Endothelial cell of umbilical vein (primary cell): Measurements from ENCODE around the gene PERCC1. TPM values are rescaled to one million over a fixed set of nuclear protein-coding genes. Genes with fewer than 3 reads are reported as not detected.

Source experiments
- Bru-seq: library from RNA; stranded (reverse); fragments of 400-500 nt; gene quantifications from one replicate; lab custom pipeline; 2021; lab: Mats Ljungman, UMichigan
- BruChase-seq, 2 experiments: library from RNA; stranded (reverse); fragments of 400-500 nt; gene quantifications; one replicate each; lab custom pipeline; 2021; lab: Mats Ljungman, UMichigan
- BruUV-seq: library from RNA; stranded (reverse); fragments of 400-500 nt; replicated peaks from 2 replicates; lab custom pipeline; 2021; lab: Mats Ljungman, UMichigan
- CTCF ChIA-PET: fragments of 300-600, 350-600 bp; sonication (Branson Sonifier 250); formaldehyde crosslinking; loops from one replicate; lab custom pipeline; 2021; ENCODE audit warnings: antibody characterized with exemption, inconsistent platforms; lab: Charles Lee
- POLR2A ChIA-PET: fragments of 300-600, 350-600 bp; sonication (Branson Sonifier 250); formaldehyde crosslinking; loops from one replicate; lab custom pipeline; 2021; ENCODE audit warnings: antibody characterized with exemption, inconsistent platforms; lab: Charles Lee
- DNase-seq: peaks from one replicate; pipeline ENCODE4 v3.0.0-alpha.2; 2011; ENCODE audit warnings: low read depth, low spot score
- FAIRE-seq: peaks from 2 replicates; lab custom pipeline; 2011; peaks lifted over from hg19 to GRCh38; lab: Jason Lieb, UNC
- H2AFZ ChIP-seq: 2 replicates; pipeline ENCODE4 v1.6.0; 2012; ENCODE audit warnings: low read depth, low read length, control low read depth, inconsistent platforms
- H3K27ac ChIP-seq: 2 replicates; pipeline ENCODE4 v1.5.1; 2011; ENCODE audit warnings: low read depth, mild to moderate bottlenecking, control low read depth, low read length, moderate library complexity; ENCODE audit not compliant: insufficient read depth
- H3K27me3 ChIP-seq, 2 experiments: 2 replicates each; pipeline versions ENCODE4 v1.6.0 to v1.6.1; 2011; ENCODE audit warnings: low read length in 2 of 2, mixed read lengths in 1 of 2; ENCODE audit not compliant: control insufficient read depth in 2 of 2, insufficient read depth in 2 of 2
- H3K36me3 ChIP-seq, 2 experiments: 2 replicates in 1 of 2; 3 replicates in 1 of 2; pipeline ENCODE4 v1.5.1; 2011; ENCODE audit warnings: low read length in 2 of 2, mild to moderate bottlenecking in 1 of 2, moderate library complexity in 1 of 2; ENCODE audit not compliant: control insufficient read depth in 2 of 2, insufficient read depth in 2 of 2; ENCODE audit errors: extremely low read depth in 1 of 2
- H3K4me1 ChIP-seq: 3 replicates; pipeline ENCODE4 v1.5.1; 2011; ENCODE audit warnings: mild to moderate bottlenecking, low read length; ENCODE audit not compliant: control insufficient read depth, insufficient read depth; ENCODE audit errors: extremely low read depth
- H3K4me2 ChIP-seq: 2 replicates; pipeline ENCODE4 v1.6.1; 2011; ENCODE audit warnings: low read length, control low read depth, mixed read lengths; ENCODE audit not compliant: insufficient read depth
- H3K4me3 ChIP-seq, 3 experiments: fragments of 200-600 bp in 1 of 3; sonication (generic), shearing (Covaris generic) in 1 of 3; replicated peaks in 1 of 3; 2 replicates each; pipeline ENCODE4 v1.5.1; 2011 to 2016; ENCODE audit warnings: control low read depth in 3 of 3, low read length in 3 of 3, mild to moderate bottlenecking in 2 of 3, inconsistent platforms in 1 of 3, low read depth in 1 of 3, moderate library complexity in 1 of 3; ENCODE audit not compliant: insufficient read depth in 1 of 3
- H3K79me2 ChIP-seq: 2 replicates; pipeline ENCODE4 v1.6.0; 2012; ENCODE audit warnings: low read length, inconsistent platforms; ENCODE audit not compliant: control insufficient read depth, insufficient read depth
- H3K9ac ChIP-seq: replicated peaks from 2 replicates; pipeline ENCODE3; 2011; ENCODE audit warnings: low read length, control low read depth; ENCODE audit not compliant: insufficient read depth; ENCODE audit errors: extremely low read depth
- H3K9me1 ChIP-seq: replicated peaks from 3 replicates; pipeline ENCODE4 v1.6.0; 2011; ENCODE audit warnings: mild to moderate bottlenecking, low read length; ENCODE audit not compliant: control insufficient read depth, insufficient read depth; ENCODE audit errors: extremely low read depth
- H3K9me3 ChIP-seq: replicated peaks from 2 replicates; pipeline ENCODE4 v1.5.1; 2012; ENCODE audit warnings: low read length, inconsistent platforms; ENCODE audit not compliant: control insufficient read depth, insufficient read depth
- H4K20me1 ChIP-seq: replicated peaks from 2 replicates; pipeline ENCODE3; 2011; ENCODE audit warnings: mild to moderate bottlenecking, low read length; ENCODE audit not compliant: control insufficient read depth, insufficient read depth; ENCODE audit errors: extremely low read depth
- CTCF ChIP-seq, 2 donors: IDR thresholded peaks; 1 replicate in 1 of 2; 2 replicates in 1 of 2; pipeline ENCODE4 v1.5.1; 2011; ENCODE audit warnings: low read length in 2 of 2, mild to moderate bottlenecking in 2 of 2, moderate library complexity in 2 of 2, control low read depth in 1 of 2, inconsistent platforms in 1 of 2, low read depth in 1 of 2; ENCODE audit not compliant: insufficient read depth in 1 of 2; ENCODE audit errors: extremely low read depth in 1 of 2
- EZH2 ChIP-seq: IDR thresholded peaks from 2 replicates; pipeline ENCODE4 v1.6.1; 2012; ENCODE audit warnings: borderline replicate concordance, low read depth, mild to moderate bottlenecking, moderate library complexity, low read length, inconsistent platforms; ENCODE audit not compliant: severe bottlenecking
- FOS ChIP-seq: IDR thresholded peaks from 2 replicates; pipeline ENCODE4 v1.6.1; 2011; ENCODE audit warnings: mild to moderate bottlenecking, low read length, moderate library complexity, borderline replicate concordance; ENCODE audit not compliant: insufficient read depth
- GATA2 ChIP-seq: IDR thresholded peaks from 2 replicates; pipeline ENCODE4 v1.7.0; 2011; ENCODE audit warnings: low read depth, mild to moderate bottlenecking, moderate library complexity, mixed read lengths, low read length; ENCODE audit not compliant: insufficient read length, insufficient read depth
- JUN ChIP-seq: IDR thresholded peaks from 2 replicates; pipeline ENCODE4 v1.6.1; 2011; ENCODE audit warnings: borderline replicate concordance, low read depth; ENCODE audit not compliant: insufficient read length, insufficient read depth
- MAX ChIP-seq: IDR thresholded peaks from 2 replicates; pipeline ENCODE4 v1.6.1; 2011; ENCODE audit not compliant: insufficient read depth, insufficient read length
- MYC ChIP-seq: IDR thresholded peaks from one replicate; pipeline ENCODE4 v1.6.1; 2011; ENCODE audit warnings: mild to moderate bottlenecking, low read depth, low read length
- POLR2A ChIP-seq: IDR thresholded peaks from 2 replicates; pipeline ENCODE4 v1.6.1; 2012; ENCODE audit warnings: low read depth, mild to moderate bottlenecking, control low read depth, low read length
- POLR2AphosphoS5 ChIP-seq: IDR thresholded peaks from 2 replicates; pipeline ENCODE4 v1.6.1; 2012; ENCODE audit warnings: low read depth, mild to moderate bottlenecking, control low read depth, low read length, moderate library complexity; ENCODE audit not compliant: insufficient read depth
- dilution Hi-C: fragments of 300-500 bp; cut with MboI; formaldehyde crosslinking; loops from one replicate; pipeline ENCODE4 v1.15.0; 2019; ENCODE audit warnings: low sequenced_read_pairs; ENCODE audit not compliant: extremely low pct_ligation_motif_present
- intact Hi-C: fragments of 100-400 bp; cut with micrococcal nuclease; formaldehyde crosslinking; loops from one replicate; pipeline ENCODE4 v1.10.0; 2022
- long read RNA-seq: library from polyadenylated mRNA; stranded (forward); transcript quantifications from one replicate; pipeline ENCODE4 v2.0.0, GENCODE V29; 2021
- polyA minus RNA-seq, 3 experiments: library from RNA; depleted of rRNA, polyadenylated mRNA; stranded (reverse); fragments of >200 nt; gene quantifications; 1 replicate in 1 of 3; 2 replicates in 2 of 3; pipeline ENCODE4 v1.2.3, GENCODE V29; 2011
- polyA plus RNA-seq, 4 experiments: library from polyadenylated mRNA; depleted of rRNA in 3 of 4; stranded (reverse) in 3 of 4; unstranded in 1 of 4; fragments of >200 nt; gene quantifications; 2 replicates each; pipeline versions ENCODE4 v1.2.1 to v1.2.3, GENCODE V29; 2011 to 2012; ENCODE audit warnings: missing spikeins in 1 of 4
- total RNA-seq: library from RNA; stranded (reverse); gene quantifications from 2 replicates; pipeline ENCODE4 v1.2.3, GENCODE V29; 2021

PERCC1 gene
- not detected in 2 replicates for total RNA-seq
- not detected in 2 replicates for polyA plus RNA-seq
- polyA plus RNA-seq (2011; cell fraction: cytosol; rRNA removed) = not detected in 2 replicates
- polyA plus RNA-seq (2011; cell fraction: nucleus; rRNA removed) = not detected in 2 replicates
- not detected in 2 replicates for polyA plus RNA-seq (2012)
- not detected in 2 replicates for polyA minus RNA-seq
- polyA minus RNA-seq (2011; cell fraction: cytosol; rRNA and poly(A)+ RNA removed) = not detected
- polyA minus RNA-seq (2011; cell fraction: nucleus; rRNA and poly(A)+ RNA removed) = not detected in 2 replicates
- not detected for Bru-seq, nascent RNA
- not detected for BruChase-seq, experiment 1, labeled RNA remaining after a 6-hour chase
- BruChase-seq, experiment 2, labeled RNA remaining after a 2-hour chase = not detected
- long read RNA-seq = 0 reads

- TF ChIP-seq JUN (no peak), FOS (no peak), POLR2A (no peak), MAX (no peak), GATA2 (no peak), CTCF (IDR thresholded peaks at IDR 0.05; ENCODE audit: extremely low read depth in 1 of 2, insufficient read depth in 1 of 2, low read depth in 1 of 2, low read length in 2 of 2) (no peak), POLR2AphosphoS5 (no peak), EZH2 (no peak), MYC (no peak)
- no peaks in the 10 kb centered on the region for H4K20me1 ChIP-seq
- H3K79me2 ChIP-seq = no peaks in the 10 kb centered on the region
- ChIA-PET POLR2A (no interaction called here), CTCF (no interaction called here)
- H3K9me1 ChIP-seq = no peaks in the 10 kb centered on the region
- DNase-seq (no peak), FAIRE-seq (no peak)
- BruUV-seq = no TSS peak
- no peaks in the 10 kb centered on the region for H3K9me3 ChIP-seq
- no peak within 1 kb of the TSS for H2AFZ ChIP-seq
- no peak within 1 kb of the TSS for H3K27ac ChIP-seq
- H3K27me3 ChIP-seq = no peaks in the 10 kb centered on the region
- no peak within 1 kb of the TSS for H3K4me3 ChIP-seq
- dilution Hi-C loops = no loop called here
- H3K36me3 ChIP-seq = no peaks in the 10 kb centered on the region
- no peaks in the 10 kb centered on the region for H3K4me1 ChIP-seq
- intact Hi-C loops = no loop called here
- H3K9ac ChIP-seq = no peak within 1 kb of the TSS
- no peak within 1 kb of the TSS for H3K4me2 ChIP-seq
These were observed at the start of gene PERCC1 for GRCh38 chr16:1430759-1431496. Gene PERCC1, plus strand, starts transcription at chr16:1431078. Its CDS starts 1,516 bp downstream, at chr16:1432594.
